ENCODE measurements around the gene CMBL. TPM values are rescaled to one million over a fixed set of nuclear protein-coding genes. Genes with fewer than 3 reads are reported as not detected.
A peak's percentile ranks its signal among the peaks of the same experiment; 100 is the strongest.
"Not testable (repeated sequence)": the region's sequence is repeated elsewhere in the genome, so short reads cannot be mapped to it uniquely, and the experiment has no call there.

CMBL gene
- polyA plus RNA-seq, 6 donors from 2014 or later, result not detected

DNA sequence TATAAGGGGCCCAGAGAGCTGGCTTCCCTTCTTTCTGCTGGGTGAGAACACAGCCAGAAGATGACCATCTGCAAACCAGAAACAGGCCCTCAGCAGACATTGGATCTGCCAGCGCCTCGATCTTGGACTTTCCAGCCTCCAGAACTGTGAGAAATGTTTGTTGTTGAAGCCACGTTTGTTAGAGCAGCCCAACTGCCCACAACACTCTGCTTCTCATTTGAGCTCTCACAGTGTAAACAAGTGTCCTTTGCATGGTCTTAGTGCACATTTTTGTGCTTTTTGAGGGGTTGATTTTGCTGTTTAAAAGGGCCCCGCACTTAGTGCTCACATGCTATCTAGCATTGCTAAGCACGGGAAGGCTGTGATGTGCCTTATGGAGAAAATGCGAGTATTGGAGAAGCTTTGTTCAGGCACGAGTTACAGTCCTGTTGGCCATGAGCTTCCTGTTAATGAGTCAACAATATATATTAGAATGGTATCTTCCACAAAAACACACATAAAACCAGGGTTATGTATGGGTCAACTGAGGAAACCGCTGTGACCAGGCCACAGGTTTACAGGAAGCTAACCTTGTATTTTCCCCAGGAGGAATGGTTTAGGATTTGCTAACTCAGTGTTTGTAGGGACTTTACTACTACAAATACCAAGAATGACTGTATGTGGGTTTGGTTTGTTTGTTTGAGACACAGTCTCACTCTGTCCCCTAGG lies 11.9 kb downstream of the CMBL start:
- H3K9me3 Mint-ChIP-seq, result peaks cover 0 to 5% (median 0%) of the 10 kb centered on the region in 7 donors
- ATAC-seq (ENCODE audit: low read depth in 2 of 2) (no peak), DNase-seq (no peak)
- no peaks in the 10 kb centered on the region for H3K36me3 Mint-ChIP-seq
- H3K4me1 Mint-ChIP-seq, result no peaks in the 10 kb centered on the region
- H3K27ac Mint-ChIP-seq, result no peak overlapping the region
- H3K27me3 Mint-ChIP-seq, result peaks cover 3 to 28% (median 7%) of the 10 kb centered on the region in 3 donors
- H3K4me3 Mint-ChIP-seq, result no peak overlapping the region

DNA sequence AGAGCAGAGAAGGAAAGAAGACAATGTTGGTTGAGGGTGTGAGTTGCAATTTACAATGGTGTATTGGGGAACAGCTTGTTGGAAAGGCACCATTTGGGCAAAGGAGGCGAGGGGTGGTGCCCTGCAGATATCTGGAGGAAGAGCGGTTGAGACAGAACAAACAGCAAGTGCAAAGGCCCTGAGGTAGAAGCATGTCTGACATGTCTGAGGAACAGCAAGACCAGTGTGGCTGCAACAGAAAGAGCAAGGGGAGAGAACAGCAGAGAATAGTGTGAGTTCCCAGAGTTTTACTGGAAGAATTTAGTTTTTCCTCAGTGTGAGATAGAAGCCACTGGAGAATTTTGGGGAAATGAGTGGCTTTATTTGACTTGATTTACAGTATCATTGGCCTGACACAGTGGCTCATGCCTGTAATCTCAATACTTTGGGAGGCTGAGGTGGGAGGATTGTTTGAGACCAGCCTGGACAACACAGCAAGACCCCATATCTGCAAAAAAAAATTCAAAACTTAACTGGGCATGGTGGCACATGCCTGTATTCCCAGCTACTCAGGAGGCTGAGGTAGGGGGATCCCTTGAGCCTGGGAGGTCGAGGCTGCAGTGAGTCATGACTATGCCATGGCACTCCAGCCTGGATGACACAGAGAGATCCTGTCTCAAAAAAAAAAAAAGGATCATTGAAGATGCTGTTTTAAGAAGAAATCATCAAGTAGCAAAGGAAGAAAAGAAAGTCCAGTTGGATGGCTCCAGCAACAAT lies 13.6 kb downstream of the CMBL start:
- Mint-ChIP-seq H3K9me3 (peaks cover 0 to 5% (median 0%) of the 10 kb centered on the region in 7 donors), H3K4me1 (no peaks in the 10 kb centered on the region), H3K27me3 (peaks cover 3 to 28% (median 10%) of the 10 kb centered on the region in 3 donors), H3K4me3 (no peak overlapping the region), H3K27ac (no peak overlapping the region), H3K36me3 (no peaks in the 10 kb centered on the region)
- DNase-seq, result no peak
- no peak for ATAC-seq (ENCODE audit: low read depth in 2 of 2)

DNA sequence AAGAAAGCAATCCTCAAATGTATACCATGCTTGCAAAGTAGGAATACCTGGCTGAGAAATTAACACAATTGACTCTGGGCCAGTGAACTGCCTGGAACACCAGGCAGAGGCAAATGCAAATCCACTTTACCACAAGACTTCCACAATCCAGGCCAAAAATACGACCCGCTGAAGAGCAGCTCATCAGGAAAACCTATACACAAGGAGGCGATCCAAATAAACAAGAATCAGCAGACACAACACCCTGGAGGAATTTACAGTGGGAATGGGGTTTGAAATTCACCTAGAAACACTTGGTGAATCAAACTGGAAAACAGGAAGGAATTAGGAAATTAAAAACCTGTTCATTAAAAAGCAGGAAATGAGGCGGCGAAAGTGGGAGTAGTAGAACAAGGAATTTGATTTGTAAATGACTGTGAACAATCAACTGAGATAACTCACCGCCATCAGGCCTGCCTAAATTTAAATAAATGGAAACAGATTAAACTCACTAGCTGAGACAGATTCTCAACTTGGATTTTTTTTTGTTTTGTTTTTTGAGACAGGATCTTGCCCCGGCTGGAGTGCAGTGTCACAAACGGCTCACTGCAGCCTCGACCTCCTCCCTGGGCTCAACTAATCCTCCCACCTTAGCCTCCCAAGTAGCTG lies 15.9 kb downstream of the CMBL start:
- Mint-ChIP-seq H3K9me3 (peaks cover 0 to 5% (median 0%) of the 10 kb centered on the region in 7 donors), H3K4me3 (no peak overlapping the region), H3K4me1 (peaks cover 0 to 6% (median 0%) of the 10 kb centered on the region in 3 donors), H3K27me3 (peaks cover 8 to 21% (median 10%) of the 10 kb centered on the region in 3 donors), H3K27ac (no peak overlapping the region), H3K36me3 (no peaks in the 10 kb centered on the region)
- DNase-seq (no peak), ATAC-seq (ENCODE audit: low read depth in 2 of 2) (no peak)

DNA sequence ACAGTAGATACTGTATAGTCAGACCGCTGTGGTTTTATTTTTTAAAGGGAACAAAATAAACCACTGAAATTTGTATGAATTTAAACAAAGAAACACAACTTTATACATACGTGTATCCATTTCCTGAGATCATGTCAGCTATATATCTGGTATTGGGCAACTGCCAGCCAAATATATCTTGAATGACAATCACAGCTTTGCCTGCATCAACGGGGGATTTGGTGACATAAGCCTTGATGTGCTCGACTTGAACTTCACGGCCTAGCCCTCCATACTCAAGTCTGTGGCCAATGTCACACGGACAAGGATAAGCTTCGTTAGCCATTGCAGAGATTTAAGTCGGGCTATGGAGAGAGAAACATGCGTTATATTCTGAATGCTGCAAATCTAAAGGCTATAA lies 17.3 kb downstream of the CMBL start:
- peaks cover 0 to 5% (median 0%) of the 10 kb centered on the region in 7 donors for H3K9me3 Mint-ChIP-seq
- H3K27me3 Mint-ChIP-seq, result peaks cover 10 to 17% (median 14%) of the 10 kb centered on the region in 3 donors
- no peak overlapping the region for H3K4me3 Mint-ChIP-seq
- no peak for ATAC-seq (ENCODE audit: low read depth in 2 of 2)
- no peaks in the 10 kb centered on the region for H3K36me3 Mint-ChIP-seq
- H3K27ac Mint-ChIP-seq, result no peak overlapping the region
- no peak for DNase-seq
- peaks cover 0 to 6% (median 0%) of the 10 kb centered on the region in 3 donors for H3K4me1 Mint-ChIP-seq

DNA sequence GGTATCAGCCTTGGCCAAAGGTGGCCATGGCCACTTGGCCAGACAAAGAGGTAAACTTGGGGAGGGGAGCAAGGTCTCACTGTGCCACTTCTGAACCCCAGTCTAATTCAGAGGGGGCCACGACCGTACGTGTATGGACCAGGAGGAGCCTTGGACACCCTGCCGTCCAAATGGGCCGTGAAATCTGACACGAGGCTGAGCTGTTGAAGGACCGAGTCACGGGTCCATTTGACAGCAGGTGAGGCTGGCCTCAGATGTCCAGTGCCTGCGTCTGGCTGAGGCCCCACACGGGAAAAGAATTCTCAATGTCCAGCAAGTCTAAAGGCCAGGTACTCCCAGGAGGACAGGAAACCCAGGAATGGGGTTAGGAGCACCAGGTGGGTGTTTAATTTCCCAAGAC lies 17.7 kb downstream of the CMBL start:
- Mint-ChIP-seq H3K27ac (no peak overlapping the region), H3K4me1 (peaks cover 0 to 6% (median 0%) of the 10 kb centered on the region in 3 donors), H3K27me3 (peaks cover 10 to 17% (median 14%) of the 10 kb centered on the region in 3 donors), H3K4me3 (no peak overlapping the region), H3K9me3 (peaks cover 0 to 5% (median 0%) of the 10 kb centered on the region in 7 donors), H3K36me3 (no peaks in the 10 kb centered on the region)
- DNase-seq (no peak), ATAC-seq (ENCODE audit: low read depth in 2 of 2) (no peak)

DNA sequence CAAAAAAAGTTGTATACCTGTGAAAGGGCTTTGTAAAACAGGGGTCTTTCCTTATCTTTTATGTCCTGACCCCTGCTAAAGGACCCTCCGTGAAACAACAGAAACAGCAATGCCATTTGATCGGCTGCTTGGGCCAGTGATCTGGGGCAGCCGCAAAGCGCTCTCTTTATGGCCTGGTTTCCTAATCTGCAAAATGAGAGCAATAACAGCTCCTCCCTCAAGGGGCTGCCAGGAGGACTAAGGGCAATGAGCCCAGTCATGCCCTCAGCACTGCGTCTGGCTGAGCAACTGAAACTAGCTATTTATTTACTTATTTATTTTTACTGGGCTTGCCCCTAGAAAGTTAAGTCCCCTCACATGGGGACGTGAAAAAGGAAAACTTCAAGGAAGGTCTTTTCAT lies 18.3 kb downstream of the CMBL start:
- Mint-ChIP-seq H3K4me3 (no peak overlapping the region), H3K27ac (no peak overlapping the region), H3K9me3 (peaks cover 0 to 5% (median 0%) of the 10 kb centered on the region in 7 donors), H3K36me3 (no peaks in the 10 kb centered on the region), H3K27me3 (peaks cover 6 to 17% (median 14%) of the 10 kb centered on the region in 3 donors), H3K4me1 (peaks cover 0 to 6% (median 0%) of the 10 kb centered on the region in 3 donors)
- ATAC-seq (ENCODE audit: low read depth in 2 of 2), result no peak
- no peak for DNase-seq

DNA sequence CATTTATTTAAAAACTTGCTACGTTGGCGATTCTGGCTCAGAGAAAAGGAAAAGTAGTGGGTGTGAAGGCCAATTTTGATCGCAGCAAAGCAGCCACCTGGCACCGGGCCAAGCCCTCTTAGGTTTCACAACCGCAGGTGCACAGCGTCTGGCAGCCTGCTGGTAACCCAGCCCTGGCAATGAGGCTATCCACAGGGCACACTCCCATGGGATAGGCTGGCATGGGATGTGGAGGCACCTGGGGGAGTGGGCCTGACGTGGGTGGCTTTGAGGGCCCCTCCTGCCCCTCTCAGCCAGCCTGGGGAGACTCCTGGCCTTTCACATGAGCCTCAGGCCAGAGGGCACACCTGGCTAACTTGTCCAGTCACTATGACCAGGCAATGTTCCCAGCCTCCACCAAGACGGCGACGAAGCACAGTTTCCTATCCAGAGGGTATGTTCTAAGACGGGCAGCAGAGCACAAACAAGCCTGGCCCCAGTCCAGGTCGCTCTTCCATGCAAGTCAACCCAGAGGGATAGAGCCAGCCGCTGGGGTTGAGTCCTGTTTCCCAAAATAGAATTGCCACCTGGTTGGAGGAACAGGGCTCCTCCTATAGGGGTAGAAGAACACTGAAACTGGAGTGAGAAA lies 19.0 kb downstream of the CMBL start:
- Mint-ChIP-seq H3K27ac (peak overlapping the region in 1 of 6 donors; percentile 36), H3K27me3 (peaks cover 6 to 14% (median 13%) of the 10 kb centered on the region in 3 donors), H3K36me3 (no peaks in the 10 kb centered on the region), H3K9me3 (peaks cover 0 to 3% (median 0%) of the 10 kb centered on the region in 7 donors), H3K4me1 (peaks cover 2 to 8% (median 6%) of the 10 kb centered on the region in 3 donors), H3K4me3 (no peak overlapping the region)
- DNase-seq (no peak), ATAC-seq (ENCODE audit: low read depth in 2 of 2) (peak in 1 of 2 donors; percentile 23)

DNA sequence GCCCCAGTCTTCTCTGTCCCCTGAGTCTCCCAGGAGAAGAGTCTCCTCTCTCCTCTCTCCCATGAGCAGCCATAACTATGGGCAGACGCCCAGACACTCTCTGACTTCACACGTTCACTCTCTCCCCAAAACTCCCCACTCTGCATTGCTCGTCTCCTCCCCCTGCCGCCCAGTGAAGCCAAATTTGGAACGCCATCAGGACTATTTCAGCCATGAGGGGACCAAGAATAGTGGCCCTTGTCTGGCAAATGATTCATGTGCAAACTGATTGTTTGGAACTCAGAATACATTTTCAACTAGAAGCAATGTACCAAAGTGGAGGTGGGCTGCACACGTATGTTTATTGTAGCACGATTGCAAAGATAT lies 20.9 kb downstream of the CMBL start:
- Mint-ChIP-seq H3K4me1 (peaks cover 4 to 10% (median 7%) of the 10 kb centered on the region in 3 donors), H3K4me3 (no peak overlapping the region), H3K27ac (no peak overlapping the region), H3K27me3 (peaks cover 6 to 14% (median 8%) of the 10 kb centered on the region in 3 donors), H3K9me3 (no peaks in the 10 kb centered on the region), H3K36me3 (no peaks in the 10 kb centered on the region)
- no peak for ATAC-seq (ENCODE audit: low read depth in 2 of 2)
- no peak for DNase-seq

DNA sequence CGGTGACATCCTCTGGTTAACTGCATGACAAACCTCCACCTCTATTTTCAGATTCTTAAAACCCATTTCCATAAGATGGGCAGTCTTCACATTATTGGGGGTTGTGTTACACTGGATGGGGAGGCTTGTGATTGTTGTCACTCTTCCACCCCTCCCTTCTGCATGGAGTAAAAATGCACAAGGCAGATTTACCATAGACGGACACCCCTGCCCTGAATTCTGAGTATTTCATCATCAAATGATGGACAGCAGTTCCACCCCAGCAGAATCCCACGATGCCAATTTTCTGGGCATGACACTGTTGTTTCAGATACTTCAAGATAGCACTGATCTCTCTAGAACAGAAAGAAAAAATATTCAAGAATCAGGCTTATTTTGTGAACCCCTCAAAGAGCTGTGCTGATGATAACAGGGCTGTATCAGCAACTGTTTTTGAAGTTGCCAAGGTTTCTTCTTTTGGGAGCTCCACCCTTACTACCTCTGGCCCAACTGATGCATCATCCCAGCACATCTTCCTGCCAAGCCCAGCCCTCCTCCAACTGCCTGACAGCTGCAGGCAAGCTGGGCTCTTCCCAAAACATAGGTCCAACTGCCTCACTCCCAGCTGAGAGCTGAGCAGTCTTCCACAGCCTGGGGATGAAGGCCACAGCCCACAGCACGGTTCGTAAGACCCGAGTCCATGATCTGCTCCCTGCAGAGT lies 21.4 kb downstream of the CMBL start:
- H3K9me3 Mint-ChIP-seq, result no peaks in the 10 kb centered on the region
- no peaks in the 10 kb centered on the region for H3K36me3 Mint-ChIP-seq
- no peak overlapping the region for H3K4me3 Mint-ChIP-seq
- ATAC-seq (ENCODE audit: low read depth in 2 of 2) (no peak), DNase-seq (no peak)
- H3K27me3 Mint-ChIP-seq, result peaks cover 6 to 14% (median 8%) of the 10 kb centered on the region in 3 donors
- no peak overlapping the region for H3K27ac Mint-ChIP-seq
- peaks cover 4 to 10% (median 7%) of the 10 kb centered on the region in 3 donors for H3K4me1 Mint-ChIP-seq

DNA sequence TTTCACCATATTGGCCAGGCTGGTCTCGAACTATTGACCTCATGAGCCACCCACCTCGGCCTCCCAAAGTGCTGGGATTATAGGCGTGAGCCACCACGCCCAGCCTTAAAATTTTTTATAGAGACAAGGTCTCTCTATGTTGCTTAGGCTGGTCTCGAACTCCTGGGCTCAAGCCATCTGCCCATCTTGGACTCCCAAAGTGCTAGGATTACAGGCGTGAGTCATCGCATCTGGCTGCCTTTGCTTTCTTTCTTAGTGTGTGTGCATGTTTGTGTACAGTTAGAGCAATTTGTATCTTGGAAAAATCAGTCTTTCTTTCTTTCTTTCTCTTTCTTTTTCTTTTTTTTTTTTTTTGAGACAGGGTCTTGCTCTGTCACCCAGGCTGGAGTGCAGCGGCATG lies 22.3 kb downstream of the CMBL start:
- H3K9me3 Mint-ChIP-seq; ATAC-seq (ENCODE audit: low read depth in 2 of 2); H3K27ac Mint-ChIP-seq; H3K4me1 Mint-ChIP-seq; H3K36me3 Mint-ChIP-seq; DNase-seq; H3K27me3 Mint-ChIP-seq: not testable (repeated sequence)
- peak overlapping the region in 1 of 8 donors; percentile 41 for H3K4me3 Mint-ChIP-seq

DNA sequence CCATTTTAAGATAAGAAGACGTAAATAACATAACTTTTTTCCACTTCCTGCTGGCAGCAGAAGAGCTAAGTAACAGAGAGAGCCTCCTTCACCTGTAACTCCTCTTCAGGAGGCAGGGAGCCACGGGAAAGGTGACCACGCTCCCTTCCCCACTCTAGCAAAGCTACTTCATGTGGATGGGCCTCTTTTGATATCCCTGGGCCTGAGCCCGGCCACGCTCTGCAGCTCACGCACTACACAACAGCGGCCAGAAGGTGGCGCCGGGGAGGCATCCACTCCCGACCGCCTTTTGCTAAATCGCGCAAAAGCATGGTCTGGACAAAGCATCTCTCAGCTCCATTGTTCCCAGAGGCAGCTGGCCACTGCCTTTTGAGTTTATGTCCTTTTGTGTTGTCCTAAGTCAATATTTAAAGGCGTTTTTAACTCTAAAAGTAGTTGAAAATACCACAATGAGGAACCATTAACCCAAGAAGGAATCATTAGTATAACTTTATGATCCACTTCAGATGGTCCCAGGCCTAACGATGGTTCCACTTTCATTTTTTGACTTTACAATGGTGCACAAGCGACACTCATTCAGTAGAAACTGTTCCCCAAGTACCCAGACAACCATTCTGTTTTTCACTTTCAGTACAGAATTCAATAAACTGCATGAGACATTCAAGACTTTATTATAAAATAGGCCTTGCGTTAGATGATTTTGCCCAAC lies 23.6 kb downstream of the CMBL start:
- H3K4me3 Mint-ChIP-seq, result no peak overlapping the region
- H3K27me3 Mint-ChIP-seq, result peaks cover 6 to 8% (median 7%) of the 10 kb centered on the region in 3 donors
- peaks cover 4 to 10% (median 7%) of the 10 kb centered on the region in 3 donors for H3K4me1 Mint-ChIP-seq
- DNase-seq (peak; percentile 67), ATAC-seq (ENCODE audit: low read depth in 2 of 2) (peak; percentile 93 to 97)
- no peaks in the 10 kb centered on the region for H3K36me3 Mint-ChIP-seq
- H3K9me3 Mint-ChIP-seq, result no peaks in the 10 kb centered on the region
- peak overlapping the region in 1 of 6 donors; percentile 27 for H3K27ac Mint-ChIP-seq

Data from naive B cell (primary cell).